ENCODE data around the gene ZNF518A. TPM values are rescaled to one million over a fixed set of nuclear protein-coding genes. Genes with fewer than 3 reads are reported as not detected.
A peak's percentile ranks its signal among the peaks of the same experiment; 100 is the strongest.

ZNF518A gene
- total and polyA plus RNA-seq, 2 donors, result 5.1 to 101 TPM

DNA sequence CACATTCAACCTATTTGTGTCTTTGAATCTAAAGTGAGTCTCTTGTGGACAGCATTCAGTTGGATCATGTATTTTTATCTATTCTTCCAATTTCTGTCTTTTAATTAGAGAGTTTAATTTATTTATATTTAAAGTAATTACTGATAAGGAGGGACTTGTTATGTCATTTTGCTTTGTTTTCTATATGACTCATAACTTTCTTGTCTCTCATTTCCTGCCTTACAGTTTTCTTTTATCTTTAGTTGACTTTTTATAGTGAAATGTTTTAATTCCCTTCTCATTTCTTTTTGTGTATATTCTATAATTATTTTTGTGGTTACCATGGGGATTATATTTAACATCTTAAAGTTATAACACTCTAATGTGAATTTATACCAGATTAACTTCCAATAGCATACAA is 7.3 kb upstream of the ZNF518A start:
- DNase-seq (ENCODE audit: extremely low spot score), result no peak
- H3K27ac ChIP-seq (ENCODE audit: low read depth), result no peak overlapping the region
- H3K4me1 ChIP-seq (ENCODE audit: insufficient read depth), result no peaks in the 10 kb centered on the region
- no peaks in the 10 kb centered on the region for H3K36me3 ChIP-seq (ENCODE audit: insufficient read depth)
- H3K4me3 ChIP-seq (ENCODE audit: low read depth, low read length), result no peak overlapping the region

- Histone ChIP-seq H3K27ac (ENCODE audit: low read depth) (no peak overlapping the region), H3K4me1 (ENCODE audit: insufficient read depth) (no peaks in the 10 kb centered on the region), H3K36me3 (ENCODE audit: insufficient read depth) (no peaks in the 10 kb centered on the region), H3K4me3 (ENCODE audit: low read depth, low read length) (no peak overlapping the region)
- no peak for DNase-seq (ENCODE audit: extremely low spot score)
- 18% methylated on average over 4 of the region's 4 CpGs for WGBS
Measured at GRCh38 chr10:96124230-96125141, 5.6 kb upstream of the ZNF518A start.

DNA sequence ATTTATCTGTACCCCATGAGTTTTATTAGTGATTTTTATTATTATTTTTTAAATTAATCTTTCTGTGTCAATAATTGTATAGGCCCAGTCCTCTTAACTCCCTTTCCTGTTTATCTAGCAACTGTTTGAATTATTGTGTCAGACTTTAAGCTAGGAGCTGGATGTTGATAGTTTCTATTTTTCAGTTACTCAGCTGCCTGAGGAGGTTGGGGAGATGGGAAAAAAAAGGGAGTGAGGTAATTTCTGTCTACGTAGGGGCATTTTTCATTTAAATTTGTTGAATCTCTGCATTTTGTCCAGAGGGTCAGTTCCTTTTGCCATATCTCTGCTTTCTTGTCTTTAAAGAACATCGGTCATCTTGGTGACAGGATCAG is 5.0 kb upstream of the ZNF518A start:
- Histone ChIP-seq H3K4me1 (ENCODE audit: insufficient read depth) (no peaks in the 10 kb centered on the region), H3K4me3 (ENCODE audit: low read depth, low read length) (no peak overlapping the region), H3K36me3 (ENCODE audit: insufficient read depth) (no peaks in the 10 kb centered on the region), H3K27ac (ENCODE audit: low read depth) (no peak overlapping the region)
- WGBS, result 70% methylated on average over 2 of the region's 2 CpGs
- no peak for DNase-seq (ENCODE audit: extremely low spot score)

DNA sequence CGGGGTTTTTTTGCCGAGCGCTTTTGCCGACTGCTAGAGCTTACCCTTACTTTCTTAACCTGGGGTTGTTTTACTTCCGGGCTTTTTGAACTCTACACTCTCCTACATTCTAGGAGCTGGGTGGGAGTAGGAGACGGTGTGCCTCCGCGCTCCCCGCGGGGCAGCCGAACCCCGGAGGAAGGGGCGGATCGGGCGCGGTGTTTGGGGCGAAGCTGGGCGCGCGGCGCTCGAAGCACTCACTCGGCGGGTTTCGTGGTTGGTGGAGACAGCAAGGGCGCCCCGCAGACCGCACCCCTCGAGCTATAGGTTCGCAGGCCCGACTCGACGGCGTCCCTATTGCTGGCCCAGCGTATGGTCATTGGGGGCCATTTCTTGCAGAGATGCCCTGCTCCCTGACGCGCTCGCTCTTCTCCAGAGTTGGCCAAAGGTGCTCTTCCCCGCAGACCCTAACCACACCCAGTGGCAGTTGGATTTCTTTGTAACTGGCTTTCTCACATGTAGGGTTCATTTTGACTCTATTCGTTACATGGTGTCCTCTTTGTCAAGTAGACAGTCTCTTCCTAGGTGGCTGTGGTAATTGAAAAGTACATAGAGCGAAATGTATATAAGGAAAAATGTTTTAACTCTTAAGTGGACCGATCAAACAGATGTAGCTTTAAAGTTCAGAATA is 364 bp downstream of the ZNF518A start:
- no peak for DNase-seq (ENCODE audit: extremely low spot score)
- under 1% methylated on average over 42 of the region's 42 CpGs for WGBS
- Histone ChIP-seq H3K27ac (ENCODE audit: low read depth) (peak overlapping the region; percentile 95), H3K4me3 (ENCODE audit: low read depth, low read length) (peak overlapping the region; percentile 73), H3K36me3 (ENCODE audit: insufficient read depth) (peaks cover 2% of the 10 kb centered on the region), H3K4me1 (ENCODE audit: insufficient read depth) (no peaks in the 10 kb centered on the region)

GRCh38 chr10:96131621-96132020 is 1.5 kb downstream of the ZNF518A start:
- H3K36me3 ChIP-seq (ENCODE audit: insufficient read depth), result peaks cover 2% of the 10 kb centered on the region
- no peak overlapping the region for H3K4me3 ChIP-seq (ENCODE audit: low read depth, low read length)
- 69% methylated on average over 3 of the region's 3 CpGs for WGBS
- H3K4me1 ChIP-seq (ENCODE audit: insufficient read depth), result no peaks in the 10 kb centered on the region
- DNase-seq (ENCODE audit: extremely low spot score), result no peak
- no peak overlapping the region for H3K27ac ChIP-seq (ENCODE audit: low read depth)

DNA sequence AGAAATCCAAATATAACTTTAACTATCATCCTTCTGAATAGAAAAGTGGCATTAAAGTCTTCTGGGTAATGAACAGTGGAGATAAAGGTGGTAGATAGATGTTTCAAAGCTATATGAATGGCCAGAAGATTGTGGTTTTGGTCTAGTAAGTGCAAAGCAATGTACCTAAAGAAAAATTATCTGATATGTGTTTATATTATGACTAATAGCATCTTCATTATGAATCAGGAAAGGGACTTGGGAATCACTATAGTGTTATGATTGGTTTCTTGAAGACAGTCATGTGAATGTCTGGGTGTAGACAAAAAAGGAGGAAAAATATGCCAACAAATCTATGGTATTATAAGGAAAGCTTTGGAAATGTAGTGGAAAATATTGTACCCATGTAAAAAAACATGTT is 3.0 kb downstream of the ZNF518A start:
- Histone ChIP-seq H3K27ac (ENCODE audit: low read depth) (no peak overlapping the region), H3K4me3 (ENCODE audit: low read depth, low read length) (no peak overlapping the region), H3K4me1 (ENCODE audit: insufficient read depth) (no peaks in the 10 kb centered on the region), H3K36me3 (ENCODE audit: insufficient read depth) (peaks cover 2% of the 10 kb centered on the region)
- no peak for DNase-seq (ENCODE audit: extremely low spot score)

DNA sequence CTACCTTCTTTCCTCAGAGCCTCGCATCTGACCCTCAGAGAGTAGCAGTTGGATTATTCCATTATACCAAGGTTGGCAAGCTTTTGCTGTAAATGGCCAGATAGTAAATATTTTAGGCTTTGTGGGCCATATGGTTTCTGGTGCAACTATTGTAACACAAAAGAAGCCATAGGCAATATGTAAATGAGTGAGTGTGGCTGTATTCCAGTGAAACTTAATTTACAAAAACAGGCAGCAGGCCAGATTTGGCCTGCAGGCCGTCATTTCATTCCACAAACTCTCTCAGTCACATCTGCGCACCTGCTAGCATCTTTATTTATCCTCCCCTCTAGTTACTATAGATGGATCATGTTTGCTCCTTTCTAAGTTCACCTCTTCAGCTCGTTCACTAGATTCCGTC is 6.7 kb downstream of the ZNF518A start:
- no peak overlapping the region for H3K27ac ChIP-seq (ENCODE audit: low read depth)
- WGBS, result 93% methylated on average over 5 of the region's 5 CpGs
- H3K4me3 ChIP-seq (ENCODE audit: low read depth, low read length), result no peak overlapping the region
- no peaks in the 10 kb centered on the region for H3K4me1 ChIP-seq (ENCODE audit: insufficient read depth)
- DNase-seq (ENCODE audit: extremely low spot score), result no peak
- peaks cover 6% of the 10 kb centered on the region for H3K36me3 ChIP-seq (ENCODE audit: insufficient read depth)

DNA sequence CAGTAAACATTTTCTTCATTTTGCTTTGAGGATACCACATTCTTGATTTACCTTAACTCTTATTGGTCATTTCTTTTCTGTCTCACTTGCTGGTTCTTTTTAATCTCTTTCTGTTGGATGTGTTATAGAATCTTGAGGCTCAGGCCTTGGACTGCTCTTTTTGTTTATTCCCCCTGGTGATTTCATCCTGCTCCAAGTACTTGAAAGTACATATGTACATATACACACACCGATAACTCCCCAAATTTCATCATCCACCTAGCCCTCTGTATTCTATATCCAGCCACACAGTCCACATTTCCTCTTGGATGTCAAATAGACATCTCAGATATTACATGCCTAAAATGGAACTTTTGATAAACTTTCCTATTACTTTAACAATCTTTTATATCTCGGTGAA is 7.5 kb downstream of the ZNF518A start:
- Histone ChIP-seq H3K27ac (ENCODE audit: low read depth) (no peak overlapping the region), H3K4me3 (ENCODE audit: low read depth, low read length) (no peak overlapping the region), H3K36me3 (ENCODE audit: insufficient read depth) (peaks cover 6% of the 10 kb centered on the region), H3K4me1 (ENCODE audit: insufficient read depth) (no peaks in the 10 kb centered on the region)
- 95% methylated on average over 2 of the region's 2 CpGs for WGBS
- DNase-seq (ENCODE audit: extremely low spot score), result no peak

DNA sequence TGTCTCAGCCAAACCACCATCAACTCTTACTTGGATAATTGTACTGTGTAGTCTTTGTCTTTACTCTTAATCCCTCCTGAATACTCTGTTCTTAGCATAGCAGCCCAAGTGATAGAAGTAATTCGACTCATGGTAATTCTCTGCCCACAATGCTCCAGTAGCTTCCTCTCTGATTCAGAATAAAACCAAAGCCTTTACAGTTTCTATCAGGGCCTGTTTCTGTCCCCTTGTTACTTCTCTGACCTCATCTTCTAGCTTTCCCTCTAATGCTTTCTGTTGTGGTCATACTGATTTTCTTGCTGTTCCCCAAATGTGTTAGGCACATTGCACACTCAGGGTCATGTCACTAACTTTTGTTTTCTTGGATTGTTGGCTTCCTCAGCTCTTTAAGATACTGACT is 8.0 kb downstream of the ZNF518A start:
- peaks cover 6% of the 10 kb centered on the region for H3K36me3 ChIP-seq (ENCODE audit: insufficient read depth)
- DNase-seq (ENCODE audit: extremely low spot score), result no peak
- no peaks in the 10 kb centered on the region for H3K4me1 ChIP-seq (ENCODE audit: insufficient read depth)
- WGBS, result 78% methylated on average over 1 of the region's 1 CpG
- no peak overlapping the region for H3K27ac ChIP-seq (ENCODE audit: low read depth)
- H3K4me3 ChIP-seq (ENCODE audit: low read depth, low read length), result no peak overlapping the region

GRCh38 chr10:96152437-96152836 is 22.3 kb downstream of the ZNF518A start:
- Histone ChIP-seq H3K27ac (ENCODE audit: low read depth) (no peak overlapping the region), H3K36me3 (ENCODE audit: insufficient read depth) (peaks cover 10% of the 10 kb centered on the region), H3K4me3 (ENCODE audit: low read depth, low read length) (no peak overlapping the region)

GRCh38 chr10:96153070-96153469 is 23.0 kb downstream of the ZNF518A start:
- DNase-seq (ENCODE audit: extremely low spot score), result no peak
- no peak overlapping the region for H3K4me3 ChIP-seq (ENCODE audit: low read depth, low read length)
- no peaks in the 10 kb centered on the region for H3K4me1 ChIP-seq (ENCODE audit: insufficient read depth)
- peaks cover 10% of the 10 kb centered on the region for H3K36me3 ChIP-seq (ENCODE audit: insufficient read depth)
- 85% methylated on average over 1 of the region's 1 CpG for WGBS
- H3K27ac ChIP-seq (ENCODE audit: low read depth), result no peak overlapping the region

More at GRCh38 chr10:96152437-96152836, 22.3 kb downstream of the ZNF518A start:
- DNase-seq (ENCODE audit: extremely low spot score), result no peak
- WGBS, result 91% methylated on average over 4 of the region's 4 CpGs
- no peaks in the 10 kb centered on the region for H3K4me1 ChIP-seq (ENCODE audit: insufficient read depth)

GRCh38 chr10:96165726-96166125 is 35.6 kb downstream of the ZNF518A start:
- H3K27ac ChIP-seq (ENCODE audit: low read depth), result no peak overlapping the region
- H3K36me3 ChIP-seq (ENCODE audit: insufficient read depth), result no peaks in the 10 kb centered on the region
- 97% methylated on average over 6 of the region's 6 CpGs for WGBS
- no peaks in the 10 kb centered on the region for H3K4me1 ChIP-seq (ENCODE audit: insufficient read depth)
- no peak for DNase-seq (ENCODE audit: extremely low spot score)
- no peak overlapping the region for H3K4me3 ChIP-seq (ENCODE audit: low read depth, low read length)

DNA sequence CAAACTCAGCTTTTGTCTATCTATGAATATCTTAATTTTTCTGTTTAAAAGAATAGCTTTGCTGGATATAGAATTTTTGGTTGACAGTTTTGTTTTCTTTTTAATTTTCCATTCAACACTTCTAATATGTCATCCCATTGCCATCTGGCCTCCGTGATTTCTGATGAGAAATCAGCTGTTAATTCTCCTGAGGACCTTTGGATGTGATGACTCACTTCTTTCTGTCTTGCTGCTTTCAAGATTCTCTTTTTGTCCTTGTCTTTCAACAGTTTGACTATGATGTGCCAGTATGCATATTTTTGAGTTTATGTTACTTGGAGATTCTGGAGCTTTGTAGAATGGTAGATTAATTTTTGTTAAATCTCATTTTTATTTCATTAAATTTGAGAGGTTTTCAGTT is 38.4 kb downstream of the ZNF518A start:
- no peak overlapping the region for H3K4me3 ChIP-seq (ENCODE audit: low read depth, low read length)
- DNase-seq (ENCODE audit: extremely low spot score), result no peak
- no peaks in the 10 kb centered on the region for H3K4me1 ChIP-seq (ENCODE audit: insufficient read depth)
- 92% methylated on average over 1 of the region's 1 CpG for WGBS
- no peaks in the 10 kb centered on the region for H3K36me3 ChIP-seq (ENCODE audit: insufficient read depth)
- no peak overlapping the region for H3K27ac ChIP-seq (ENCODE audit: low read depth)

DNA sequence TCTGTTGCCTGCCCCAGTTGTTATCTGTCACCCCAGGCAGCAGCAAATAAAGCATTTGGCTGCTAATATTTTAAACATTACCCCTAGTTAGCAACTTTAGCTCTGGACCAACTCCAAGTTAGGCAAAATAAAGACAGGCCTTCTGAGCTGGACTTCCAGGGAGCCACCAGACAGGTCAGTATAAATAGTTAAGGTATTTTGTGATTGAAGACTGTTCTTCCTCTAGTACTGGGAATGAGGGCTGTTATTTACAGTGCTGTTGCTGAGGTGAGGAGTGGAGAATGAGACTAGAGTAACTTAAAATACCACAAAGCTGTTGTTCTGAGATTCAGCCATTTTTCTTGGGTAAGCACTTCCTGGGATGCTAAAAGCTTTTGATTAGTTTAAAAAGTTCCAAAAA is 40.1 kb downstream of the ZNF518A start:
- Histone ChIP-seq H3K4me3 (ENCODE audit: low read depth, low read length) (no peak overlapping the region), H3K27ac (ENCODE audit: low read depth) (no peak overlapping the region), H3K4me1 (ENCODE audit: insufficient read depth) (no peaks in the 10 kb centered on the region), H3K36me3 (ENCODE audit: insufficient read depth) (no peaks in the 10 kb centered on the region)
- DNase-seq (ENCODE audit: extremely low spot score), result no peak

Data from urinary bladder (tissue), 4 donors.